Measurements from ENCODE around the gene RPLP2.
A peak's percentile ranks its signal among the peaks of the same experiment; 100 is the strongest.

The RPLP2 gene

GRCh38 chr11:764322-765024 is 45.3 kb upstream of the RPLP2 start:
- DNase-seq (ENCODE audit: low read depth) = no peak
- no peak for TF ChIP-seq CTCF (IDR thresholded peaks at IDR 0.05; ENCODE audit: low read length, missing control alignments)
- H3K4me3 ChIP-seq (replicated peaks; ENCODE audit: low read depth, low read length) = no peak overlapping the region

- peak; percentile 40 for TF ChIP-seq CTCF (IDR thresholded peaks at IDR 0.05; ENCODE audit: low read length, missing control alignments)
- peak; percentile 51 for DNase-seq (ENCODE audit: low read depth)
- no peak overlapping the region for H3K4me3 ChIP-seq (replicated peaks; ENCODE audit: low read depth, low read length)
Measured at GRCh38 chr11:765025-765801, 44.6 kb upstream of the RPLP2 start.

- no peak overlapping the region for H3K4me3 ChIP-seq (replicated peaks; ENCODE audit: low read depth, low read length)
- no peak for DNase-seq (ENCODE audit: low read depth)
- TF ChIP-seq CTCF (IDR thresholded peaks at IDR 0.05; ENCODE audit: low read length, missing control alignments) = no peak
Measured at GRCh38 chr11:765802-766091, 44.0 kb upstream of the RPLP2 start.

- TF ChIP-seq CTCF (IDR thresholded peaks at IDR 0.05; ENCODE audit: low read length, missing control alignments) = no peak
- no peak overlapping the region for H3K4me3 ChIP-seq (replicated peaks; ENCODE audit: low read depth, low read length)
- no peak for DNase-seq (ENCODE audit: low read depth)
Measured at GRCh38 chr11:766106-766935, 43.4 kb upstream of the RPLP2 start.

GRCh38 chr11:766936-767210 is 42.9 kb upstream of the RPLP2 start:
- H3K4me3 ChIP-seq (replicated peaks; ENCODE audit: low read depth, low read length) = no peak overlapping the region
- no peak for TF ChIP-seq CTCF (IDR thresholded peaks at IDR 0.05; ENCODE audit: low read length, missing control alignments)

GRCh38 chr11:767238-767637 is 42.5 kb upstream of the RPLP2 start:
- no peak overlapping the region for H3K4me3 ChIP-seq (replicated peaks; ENCODE audit: low read depth, low read length)
- TF ChIP-seq CTCF (IDR thresholded peaks at IDR 0.05; ENCODE audit: low read length, missing control alignments) = no peak
- DNase-seq (ENCODE audit: low read depth) = no peak

More at GRCh38 chr11:766936-767210, 42.9 kb upstream of the RPLP2 start:
- DNase-seq (ENCODE audit: low read depth) = no peak
